IMR-90 (cell line): Measurements from ENCODE around the gene PARP11. TPM values are rescaled to one million over a fixed set of nuclear protein-coding genes. Genes with fewer than 3 reads are reported as not detected.

Source experiments
- ATAC-seq: fragments of 200-7000 bp; cut with Tn5 transposase; 2 replicates; pipeline ENCODE4 v1.9.1; 2020; ENCODE audit warnings: low read depth, mild to moderate bottlenecking, moderate library complexity
- BruUV-seq: library from RNA; stranded (reverse); fragments of 400-500 nt; replicated peaks from 2 replicates; lab custom pipeline; 2021; lab: Mats Ljungman, UMichigan
- CTCF ChIA-PET: fragments of 300-600 bp; formaldehyde crosslinking; extraction: SDS; loops from one replicate; lab custom pipeline; 2021; ENCODE audit warnings: antibody characterized with exemption; lab: Yijun Ruan, JAX
- POLR2A ChIA-PET: fragments of 300-600 bp; sonication (Branson Sonifier 250); formaldehyde crosslinking; loops from one replicate; lab custom pipeline; 2022; ENCODE audit warnings: antibody characterized with exemption; ENCODE audit not compliant: unreplicated experiment; lab: Charles Lee
- DNase-seq: peaks from one replicate; pipeline ENCODE4 v3.0.0; 2013
- H2AFZ ChIP-seq: replicated peaks from 2 replicates; pipeline ENCODE3; 2013; ENCODE audit warnings: low read length, mild to moderate bottlenecking; ENCODE audit not compliant: poor library complexity
- H2AK5ac ChIP-seq: 2 replicates; pipeline ENCODE4 v1.6.1; 2013; ENCODE audit warnings: low read depth, low read length, inconsistent platforms
- H2AK9ac ChIP-seq: replicated peaks from 2 replicates; pipeline ENCODE3; 2013; ENCODE audit warnings: mild to moderate bottlenecking, low read depth, low read length, moderate library complexity; ENCODE audit not compliant: poor library complexity
- H2BK120ac ChIP-seq: 2 replicates; pipeline ENCODE4 v1.6.1; 2013; ENCODE audit warnings: low read depth, low read length, inconsistent platforms
- H2BK15ac ChIP-seq: 3 replicates; pipeline ENCODE4 v1.6.1; 2013; ENCODE audit warnings: low read depth, low read length, inconsistent platforms
- H2BK20ac ChIP-seq: 2 replicates; pipeline ENCODE4 v1.6.1; 2013; ENCODE audit warnings: low read depth, mild to moderate bottlenecking, inconsistent platforms, low read length, moderate library complexity
- H2BK5ac ChIP-seq: 2 replicates; pipeline ENCODE4 v1.6.1; 2013; ENCODE audit warnings: mild to moderate bottlenecking, low read depth, low read length, inconsistent platforms; ENCODE audit not compliant: poor library complexity, severe bottlenecking
- H3K14ac ChIP-seq: replicated peaks from 2 replicates; pipeline ENCODE4 v1.6.1; 2013; ENCODE audit warnings: low read depth, low read length, inconsistent platforms
- H3K18ac ChIP-seq: 2 replicates; pipeline ENCODE4 v1.6.1; 2013; ENCODE audit warnings: low read depth, low read length, control low read depth
- H3K23ac ChIP-seq: 2 replicates; pipeline ENCODE4 v1.6.1; 2013; ENCODE audit warnings: low read depth, low read length, inconsistent platforms
- H3K27ac ChIP-seq: 2 replicates; pipeline ENCODE4 v1.5.1; 2013; ENCODE audit warnings: mild to moderate bottlenecking, control low read depth, low read length; ENCODE audit not compliant: insufficient read depth
- H3K27me3 ChIP-seq: 2 replicates; pipeline ENCODE4 v1.6.1; 2013; ENCODE audit warnings: low read length; ENCODE audit not compliant: control insufficient read depth, insufficient read depth
- H3K36me3 ChIP-seq: 2 replicates; pipeline ENCODE4 v1.6.1; 2013; ENCODE audit warnings: low read length, mixed read lengths; ENCODE audit not compliant: control insufficient read depth, insufficient read depth
- H3K4ac ChIP-seq: 2 replicates; pipeline ENCODE4 v1.6.1; 2013; ENCODE audit warnings: low read depth, low read length, inconsistent platforms
- H3K4me1 ChIP-seq: 2 replicates; pipeline ENCODE4 v1.6.1; 2013; ENCODE audit warnings: low read length, mixed read lengths; ENCODE audit not compliant: control insufficient read depth, insufficient read depth
- H3K4me2 ChIP-seq: 2 replicates; pipeline ENCODE4 v1.6.1; 2013; ENCODE audit warnings: low read depth, mild to moderate bottlenecking, control low read depth, low read length, moderate library complexity
- H3K4me3 ChIP-seq: 2 replicates; pipeline ENCODE4 v1.5.1; 2013; ENCODE audit warnings: low read depth, mild to moderate bottlenecking, control low read depth, low read length, moderate library complexity; ENCODE audit not compliant: insufficient read depth
- H3K56ac ChIP-seq: 2 replicates; pipeline ENCODE4 v1.6.1; 2013; ENCODE audit warnings: low read length, inconsistent platforms; ENCODE audit not compliant: insufficient read depth; ENCODE audit errors: extremely low read depth
- H3K79me1 ChIP-seq, 2 experiments: 2 replicates each; pipeline ENCODE4 v1.6.1; 2013; ENCODE audit warnings: low read length in 2 of 2, inconsistent platforms in 1 of 2, low read depth in 1 of 2
- H3K9ac ChIP-seq: 2 replicates; pipeline ENCODE4 v1.6.1; 2013; ENCODE audit warnings: low read depth, low read length, control low read depth
- H3K9me1 ChIP-seq: 2 replicates; pipeline ENCODE4 v1.6.1; 2013; ENCODE audit warnings: low read length, inconsistent platforms; ENCODE audit not compliant: insufficient read depth
- H3K9me3 ChIP-seq: 2 replicates; pipeline ENCODE4 v1.6.1; 2013; ENCODE audit warnings: low read length; ENCODE audit not compliant: control insufficient read depth, insufficient read depth
- H4K20me1 ChIP-seq: 2 replicates; pipeline ENCODE4 v1.6.1; 2013; ENCODE audit warnings: low read length, inconsistent platforms; ENCODE audit not compliant: insufficient read depth
- H4K5ac ChIP-seq: 2 replicates; pipeline ENCODE4 v1.6.1; 2013; ENCODE audit warnings: mild to moderate bottlenecking, low read depth, low read length, control low read depth
- H4K8ac ChIP-seq, 2 experiments: 2 replicates each; pipeline ENCODE4 v1.6.1; 2013; ENCODE audit warnings: low read depth in 2 of 2, low read length in 2 of 2, control low read depth in 1 of 2, inconsistent platforms in 1 of 2
- H4K91ac ChIP-seq: 2 replicates; pipeline ENCODE4 v1.6.1; 2013; ENCODE audit warnings: low read depth, low read length, inconsistent platforms; ENCODE audit not compliant: insufficient read depth
- BHLHE40 ChIP-seq: fragments of 150-350 bp; IDR thresholded peaks from 2 replicates; pipeline ENCODE4 v1.6.1; 2016; ENCODE audit warnings: mild to moderate bottlenecking, low read depth, low read length
- CEBPB ChIP-seq: IDR thresholded peaks from 2 replicates; pipeline ENCODE4 v1.6.1; 2012; ENCODE audit warnings: low read depth, low read length, improper control_type of control experiment
- CHD1 ChIP-seq: IDR thresholded peaks from 2 replicates; pipeline ENCODE4 v1.6.1; 2012; ENCODE audit warnings: low read depth, low read length, improper control_type of control experiment
- FOS ChIP-seq: fragments of 150-350 bp; IDR thresholded peaks from 2 replicates; pipeline ENCODE4 v1.6.1; 2016; ENCODE audit warnings: low read depth, low read length
- MAFK ChIP-seq: IDR thresholded peaks from 2 replicates; pipeline ENCODE4 v1.6.1; 2012; ENCODE audit warnings: low read depth, low read length, improper control_type of control experiment
- MAZ ChIP-seq: IDR thresholded peaks from 2 replicates; pipeline ENCODE4 v1.6.1; 2012; ENCODE audit warnings: low read depth, mild to moderate bottlenecking, low read length, improper control_type of control experiment, moderate library complexity, borderline replicate concordance
- MXI1 ChIP-seq: IDR thresholded peaks from 2 replicates; pipeline ENCODE4 v1.6.1; 2012; ENCODE audit warnings: low read depth, mild to moderate bottlenecking, low read length, moderate library complexity, borderline replicate concordance
- NFE2L2 ChIP-seq: fragments of 150-350 bp; IDR thresholded peaks from 2 replicates; pipeline ENCODE4 v1.6.1; 2016; ENCODE audit warnings: low read depth, mild to moderate bottlenecking, low read length
- POLR2A ChIP-seq: IDR thresholded peaks from 2 replicates; pipeline ENCODE4 v1.6.1; 2012; ENCODE audit warnings: mild to moderate bottlenecking, low read depth, low read length
- RAD21 ChIP-seq: IDR thresholded peaks from 2 replicates; pipeline ENCODE4 v1.6.1; 2012; ENCODE audit warnings: low read length, improper control_type of control experiment
- RCOR1 ChIP-seq: IDR thresholded peaks from 2 replicates; pipeline ENCODE4 v1.6.1; 2012; ENCODE audit warnings: mild to moderate bottlenecking, low read length, improper control_type of control experiment; ENCODE audit not compliant: insufficient replicate concordance
- RFX5 ChIP-seq: IDR thresholded peaks from 2 replicates; pipeline ENCODE4 v1.8.0; 2012; ENCODE audit warnings: low read depth, mild to moderate bottlenecking, low read length, moderate library complexity
- SMC3 ChIP-seq: fragments of 150-350 bp; IDR thresholded peaks from 2 replicates; pipeline ENCODE4 v1.6.1; 2016; ENCODE audit warnings: low read depth, mild to moderate bottlenecking, antibody characterized with exemption, low read length, moderate library complexity
- WGBS, 2 experiments: methylation state at CpG; one replicate each; pipeline versions ENCODE4 v1.1.5 to v1.1.7; 2013; ENCODE audit warnings: missing lambda C conversion rate in 2 of 2; ENCODE audit not compliant: insufficient read length in 1 of 2; ENCODE audit errors: extremely low coverage in 2 of 2; 5-methylcytosine and 5-hydroxymethylcytosine counted together
- dilution Hi-C: fragments of 300-500 bp; cut with HindIII; formaldehyde crosslinking; loops from one replicate; pipeline ENCODE4 v1.14.3; 2018; ENCODE audit warnings: low sequenced_read_pairs; ENCODE audit not compliant: unreplicated experiment
- in situ Hi-C: fragments of 300-500 bp; cut with MboI; formaldehyde crosslinking; loops from 3 replicates; pipeline ENCODE4 v1.14.3; 2019; ENCODE audit warnings: low sequenced_read_pairs, inconsistent platforms, mixed read lengths
- intact Hi-C: fragments of 100-400 bp; cut with micrococcal nuclease; formaldehyde crosslinking; loops from 2 replicates; pipeline ENCODE4 v1.10.0; 2022
- polyA plus RNA-seq, 3 experiments: library from polyadenylated mRNA; depleted of rRNA; stranded (reverse); fragments of >200 nt; gene quantifications; 2 replicates each; pipeline ENCODE4 v1.2.3, GENCODE V29; 2012; ENCODE audit warnings: low replicate concordance in 1 of 3
- total RNA-seq: library from RNA; depleted of rRNA; stranded (reverse); fragments of >200 nt; gene quantifications from 2 replicates; pipeline ENCODE4 v1.2.3, GENCODE V29; 2012
- TF ChIP-seq, protein P1 (sequence below): conservative IDR thresholded peaks from 2 replicates; pipeline ENCODE4 v1.5.1; 2012; ENCODE audit warnings: mild to moderate bottlenecking, low read depth, low read length, improper control_type of control experiment
- TF ChIP-seq, protein P2 (sequence below): fragments of 150-350 bp; IDR thresholded peaks from 2 replicates; pipeline ENCODE4 v1.6.1; 2017; ENCODE audit warnings: mild to moderate bottlenecking, antibody characterized with exemption, low read length, low read depth
- TF ChIP-seq, protein P3 (sequence below): fragments of 150-350 bp; IDR thresholded peaks from 2 replicates; pipeline ENCODE4 v1.6.1; 2016; ENCODE audit warnings: low read depth, mild to moderate bottlenecking, low read length, moderate library complexity, borderline replicate concordance

The PARP11 gene
- total and polyA plus RNA-seq, 2 of the 4 experiments (the other 2 are of a cell fraction), result 1.8 to 3.0 TPM

DNA sequence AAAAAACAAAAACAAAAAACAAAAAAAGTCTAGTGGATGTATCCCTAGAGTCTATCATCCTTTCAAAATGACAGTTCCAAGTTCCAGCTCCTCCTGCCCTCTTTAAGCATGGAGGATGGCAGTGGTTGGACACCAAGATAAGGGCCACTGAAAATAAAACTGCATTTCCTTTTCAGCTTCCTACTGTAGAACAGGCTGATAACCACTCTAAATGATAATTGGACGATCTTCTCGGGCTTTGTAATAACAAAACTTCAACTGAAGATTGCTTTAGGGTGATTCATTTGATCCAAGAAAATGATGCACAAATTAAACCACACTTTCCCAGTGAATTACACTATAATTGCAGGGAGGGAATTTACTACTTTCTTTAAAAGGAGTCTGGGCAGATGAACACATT, 78.1 kb downstream of the PARP11 start:
- ChIA-PET CTCF (interaction anchor here (1.3 kb wide), 1 partner anchor 11 kb away, joined by 4 read pairs; no protein-coding TSS in a partner anchor), POLR2A (no interaction called here)
- DNase-seq (no peak), ATAC-seq (no peak)
- Histone ChIP-seq H3K9me3 (no peaks in the 10 kb centered on the region), H2AFZ (no peak overlapping the region), H3K9me1 (no peaks in the 10 kb centered on the region), H3K4me2 (no peak overlapping the region), H2AK9ac (no peak overlapping the region), H3K4me1 (no peaks in the 10 kb centered on the region), H4K20me1 (no peaks in the 10 kb centered on the region), H3K36me3 (no peaks in the 10 kb centered on the region), H3K14ac (no peak overlapping the region), H3K79me1 (no peaks in the 10 kb centered on the region), H4K91ac (no peak overlapping the region), H4K8ac (no peak overlapping the region), H2AK5ac (no peak overlapping the region), H2BK15ac (no peak overlapping the region), H4K5ac (no peak overlapping the region), H2BK120ac (no peak overlapping the region), H3K9ac (no peak overlapping the region), H3K27ac (no peak overlapping the region), H3K4ac (no peak overlapping the region), H3K18ac (no peak overlapping the region), H3K23ac (no peak overlapping the region), H3K56ac (no peak overlapping the region), H2BK5ac (no peak overlapping the region), H2BK20ac (no peak overlapping the region), H3K4me3 (no peak overlapping the region), H3K27me3 (peaks cover 5% of the 10 kb centered on the region; the same call in 1 of the 2 replicates)
- in situ Hi-C loops, result loop anchor here (10.0 kb wide), 1 partner anchor 480 kb away; no protein-coding TSS in a partner anchor
- no CpG with 5 or more reads among the region's 2 CpGs for WGBS, 2 experiments
- TF ChIP-seq, protein P1, sequence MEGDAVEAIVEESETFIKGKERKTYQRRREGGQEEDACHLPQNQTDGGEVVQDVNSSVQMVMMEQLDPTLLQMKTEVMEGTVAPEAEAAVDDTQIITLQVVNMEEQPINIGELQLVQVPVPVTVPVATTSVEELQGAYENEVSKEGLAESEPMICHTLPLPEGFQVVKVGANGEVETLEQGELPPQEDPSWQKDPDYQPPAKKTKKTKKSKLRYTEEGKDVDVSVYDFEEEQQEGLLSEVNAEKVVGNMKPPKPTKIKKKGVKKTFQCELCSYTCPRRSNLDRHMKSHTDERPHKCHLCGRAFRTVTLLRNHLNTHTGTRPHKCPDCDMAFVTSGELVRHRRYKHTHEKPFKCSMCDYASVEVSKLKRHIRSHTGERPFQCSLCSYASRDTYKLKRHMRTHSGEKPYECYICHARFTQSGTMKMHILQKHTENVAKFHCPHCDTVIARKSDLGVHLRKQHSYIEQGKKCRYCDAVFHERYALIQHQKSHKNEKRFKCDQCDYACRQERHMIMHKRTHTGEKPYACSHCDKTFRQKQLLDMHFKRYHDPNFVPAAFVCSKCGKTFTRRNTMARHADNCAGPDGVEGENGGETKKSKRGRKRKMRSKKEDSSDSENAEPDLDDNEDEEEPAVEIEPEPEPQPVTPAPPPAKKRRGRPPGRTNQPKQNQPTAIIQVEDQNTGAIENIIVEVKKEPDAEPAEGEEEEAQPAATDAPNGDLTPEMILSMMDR, result no peak
- TF ChIP-seq FOS (no peak), MAZ (no peak), CHD1 (no peak), MAFK (no peak), RFX5 (no peak), RAD21 (no peak), RCOR1 (no peak), SMC3 (no peak), NFE2L2 (no peak), BHLHE40 (no peak), MXI1 (no peak), CEBPB (no peak), POLR2A (no peak)
- TF ChIP-seq, protein P2, sequence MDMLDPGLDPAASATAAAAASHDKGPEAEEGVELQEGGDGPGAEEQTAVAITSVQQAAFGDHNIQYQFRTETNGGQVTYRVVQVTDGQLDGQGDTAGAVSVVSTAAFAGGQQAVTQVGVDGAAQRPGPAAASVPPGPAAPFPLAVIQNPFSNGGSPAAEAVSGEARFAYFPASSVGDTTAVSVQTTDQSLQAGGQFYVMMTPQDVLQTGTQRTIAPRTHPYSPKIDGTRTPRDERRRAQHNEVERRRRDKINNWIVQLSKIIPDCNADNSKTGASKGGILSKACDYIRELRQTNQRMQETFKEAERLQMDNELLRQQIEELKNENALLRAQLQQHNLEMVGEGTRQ, result no peak
- TF ChIP-seq, protein P3, sequence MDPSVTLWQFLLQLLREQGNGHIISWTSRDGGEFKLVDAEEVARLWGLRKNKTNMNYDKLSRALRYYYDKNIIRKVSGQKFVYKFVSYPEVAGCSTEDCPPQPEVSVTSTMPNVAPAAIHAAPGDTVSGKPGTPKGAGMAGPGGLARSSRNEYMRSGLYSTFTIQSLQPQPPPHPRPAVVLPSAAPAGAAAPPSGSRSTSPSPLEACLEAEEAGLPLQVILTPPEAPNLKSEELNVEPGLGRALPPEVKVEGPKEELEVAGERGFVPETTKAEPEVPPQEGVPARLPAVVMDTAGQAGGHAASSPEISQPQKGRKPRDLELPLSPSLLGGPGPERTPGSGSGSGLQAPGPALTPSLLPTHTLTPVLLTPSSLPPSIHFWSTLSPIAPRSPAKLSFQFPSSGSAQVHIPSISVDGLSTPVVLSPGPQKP, result no peak
- dilution Hi-C loops, result no loop called here
- intact Hi-C loops, result no loop called here
- BruUV-seq, result no TSS peak
